Measurements from ENCODE around the gene FAM120A. TPM values are rescaled to one million over a fixed set of nuclear protein-coding genes. Genes with fewer than 3 reads are reported as not detected.

Gene FAM120A
- total RNA-seq, 6 donors from 2014 or later: 102 to 137 (median 109) TPM

GRCh38 chr9:93416530-93417235 is 34.8 kb upstream of the FAM120A start:
- 90% methylated on average over 8 of the region's 8 CpGs; no CpG with 5 or more reads in 1 of the 2 donors for WGBS, 2 donors
- no peaks in the 10 kb centered on the region for H3K36me3 ChIP-seq
- H3K4me3 ChIP-seq: no peak overlapping the region
- H3K27ac ChIP-seq: no peak overlapping the region
- no peak for TF ChIP-seq CTCF (IDR thresholded peaks at IDR 0.05)
- no peak for TF ChIP-seq EP300 (IDR thresholded peaks at IDR 0.05)
- no peak for TF ChIP-seq POLR2A (IDR thresholded peaks at IDR 0.05)
- TF ChIP-seq POLR2AphosphoS5 (IDR thresholded peaks at IDR 0.05): no peak
- H3K4me1 ChIP-seq: no peaks in the 10 kb centered on the region
- ATAC-seq (ENCODE audit: low FRiP score in 2 of 2) (no peak), DNase-seq (no peak)
- no peaks in the 10 kb centered on the region for H3K27me3 ChIP-seq
- H3K9me3 ChIP-seq: peaks cover 0 to 18% (median 2%) of the 10 kb centered on the region in 4 donors

GRCh38 chr9:93417538-93417937 is 33.9 kb upstream of the FAM120A start:
- Histone ChIP-seq H3K36me3 (no peaks in the 10 kb centered on the region), H3K4me3 (no peak overlapping the region), H3K27ac (no peak overlapping the region), H3K27me3 (no peaks in the 10 kb centered on the region), H3K4me1 (no peaks in the 10 kb centered on the region), H3K9me3 (peaks cover 0 to 18% (median 2%) of the 10 kb centered on the region in 4 donors)
- ATAC-seq (ENCODE audit: low FRiP score in 2 of 2) (no peak), DNase-seq (no peak)
- WGBS, 2 donors: 100% methylated on average over 1 of the region's 1 CpG
- TF ChIP-seq POLR2A (IDR thresholded peaks at IDR 0.05) (no peak), EP300 (IDR thresholded peaks at IDR 0.05) (no peak), POLR2AphosphoS5 (IDR thresholded peaks at IDR 0.05) (no peak), CTCF (IDR thresholded peaks at IDR 0.05) (no peak)

GRCh38 chr9:93419023-93419422 is 32.5 kb upstream of the FAM120A start:
- TF ChIP-seq POLR2AphosphoS5 (IDR thresholded peaks at IDR 0.05): no peak
- no peak for TF ChIP-seq POLR2A (IDR thresholded peaks at IDR 0.05)
- TF ChIP-seq CTCF (IDR thresholded peaks at IDR 0.05): no peak
- TF ChIP-seq EP300 (IDR thresholded peaks at IDR 0.05): no peak
- H3K4me3 ChIP-seq: no peak overlapping the region

GRCh38 chr9:93422977-93423616 is 28.4 kb upstream of the FAM120A start:
- H3K36me3 ChIP-seq: no peaks in the 10 kb centered on the region
- no peaks in the 10 kb centered on the region for H3K4me1 ChIP-seq
- H3K27me3 ChIP-seq: no peaks in the 10 kb centered on the region
- DNase-seq: no peak
- no peak for ATAC-seq (ENCODE audit: low FRiP score in 2 of 2)
- TF ChIP-seq EP300 (IDR thresholded peaks at IDR 0.05) (no peak), POLR2AphosphoS5 (IDR thresholded peaks at IDR 0.05) (no peak), POLR2A (IDR thresholded peaks at IDR 0.05) (no peak), CTCF (IDR thresholded peaks at IDR 0.05) (no peak)
- H3K9me3 ChIP-seq: peaks cover 0 to 14% (median 0%) of the 10 kb centered on the region in 4 donors
- WGBS, 2 donors: 51 to 72% methylated on average over 10 of the region's 10 CpGs
- no peak overlapping the region for H3K4me3 ChIP-seq
- H3K27ac ChIP-seq: no peak overlapping the region

More at GRCh38 chr9:93419023-93419422, 32.5 kb upstream of the FAM120A start:
- Histone ChIP-seq H3K9me3 (peaks cover 0 to 18% (median 2%) of the 10 kb centered on the region in 4 donors), H3K36me3 (no peaks in the 10 kb centered on the region), H3K27me3 (no peaks in the 10 kb centered on the region), H3K4me1 (no peaks in the 10 kb centered on the region), H3K27ac (no peak overlapping the region)
- DNase-seq: no peak
- ATAC-seq (ENCODE audit: low FRiP score in 2 of 2): no peak
- WGBS, 2 donors: 87 to 98% methylated on average over 1 of the region's 1 CpG

Measured in upper lobe of left lung (tissue), 6 donors.